ENCODE measurements around the gene DIP2B. TPM values are rescaled to one million over a fixed set of nuclear protein-coding genes. Genes with fewer than 3 reads are reported as not detected.

DIP2B gene
- total RNA-seq, 1 experiment from 2014 or later, result 20.0 TPM

GRCh38 chr12:50599366-50600095, 94.7 kb downstream of the DIP2B start:
- H3K27ac Mint-ChIP-seq, result no peak overlapping the region; a peak in 1 of 7 replicates
- H3K4me1 Mint-ChIP-seq, result peaks cover 20 to 36% of the 10 kb centered on the region in 2 experiments
- no peaks in the 10 kb centered on the region for H4K20me1 ChIP-seq (ENCODE audit: control insufficient read depth, insufficient read depth, insufficient read length)
- H3K23ac ChIP-seq (ENCODE audit: insufficient read length, low read depth, low read length), result no peak overlapping the region
- no peaks in the 10 kb centered on the region for H3K23me2 ChIP-seq (ENCODE audit: insufficient read length, low read depth, low read length, poor library complexity, severe bottlenecking)
- H3K4me3 Mint-ChIP-seq, result no peak overlapping the region
- H2BK5ac ChIP-seq (ENCODE audit: insufficient read length, low read length), result no peak overlapping the region
- no peak overlapping the region for H3K56ac ChIP-seq (ENCODE audit: insufficient read length, low read depth, low read length)
- peaks cover 3% of the 10 kb centered on the region; the same call in 1 of the 2 replicates for H3K4me1 ChIP-seq (ENCODE audit: insufficient read depth, low read length)
- H3T11ph ChIP-seq (ENCODE audit: low read length), result no peak overlapping the region
- no peak overlapping the region for H2BK20ac ChIP-seq (ENCODE audit: low read depth, low read length, poor library complexity, severe bottlenecking)
- H3K9me3 Mint-ChIP-seq, result peaks cover 0 to 2% of the 10 kb centered on the region in 2 experiments; a peak in 1 of 5 replicates
- no peak overlapping the region for H2BK12ac ChIP-seq (ENCODE audit: insufficient read length, low read depth, low read length)
- H2AFZ ChIP-seq (ENCODE audit: low read length), result no peak overlapping the region
- no peaks in the 10 kb centered on the region for H3K27me3 ChIP-seq (ENCODE audit: insufficient read depth, low read length)
- no peaks in the 10 kb centered on the region; the same call in 1 of the 2 replicates for H3K27me3 Mint-ChIP-seq (ENCODE audit: low read depth)
- H3K36me3 Mint-ChIP-seq (ENCODE audit: insufficient read depth in 1 of 3, low read depth in 3 of 3), result peaks cover 0 to 8% (median 3%) of the 10 kb centered on the region in 3 experiments; a peak in 4 of 7 replicates
- no peak overlapping the region for H3K27ac ChIP-seq (ENCODE audit: insufficient read length, low read depth, low read length)
- DNase-seq, result no peak
- H4K5ac ChIP-seq (ENCODE audit: insufficient read length, low read depth, low read length), result no peak overlapping the region
- H2BK15ac ChIP-seq (ENCODE audit: low read depth, low read length), result no peak overlapping the region
- TF ChIP-seq CTCF (conservative IDR thresholded peaks at IDR 0.05), result no peak
- H3K4ac ChIP-seq (ENCODE audit: low read depth, low read length), result no peak overlapping the region
- WGBS (ENCODE audit: extremely low coverage, insufficient read length, low lambda C conversion rate), result no CpG with 5 or more reads among the region's 7 CpGs
- H4K8ac ChIP-seq (replicated peaks; ENCODE audit: insufficient read length, low read depth, low read length), result no peak overlapping the region
- H3K79me2 ChIP-seq (ENCODE audit: insufficient read depth, low read length), result peaks cover 2% of the 10 kb centered on the region; the same call in 1 of the 2 replicates
- no peaks in the 10 kb centered on the region for H3K9me3 ChIP-seq (ENCODE audit: control insufficient read depth, low read depth, low read length)
- no peak overlapping the region for H3K18ac ChIP-seq (ENCODE audit: insufficient read length, low read depth, low read length)
- no peak overlapping the region for H4K91ac ChIP-seq (ENCODE audit: insufficient read length, low read depth, low read length)
- no peak overlapping the region for H3K14ac ChIP-seq (ENCODE audit: insufficient read depth, low read length)
- no peak overlapping the region for H3K4me2 ChIP-seq (ENCODE audit: insufficient read depth, insufficient read length, low read length)
- H3K79me1 ChIP-seq (ENCODE audit: insufficient read depth, low read depth, low read length, poor library complexity, severe bottlenecking), result no peaks in the 10 kb centered on the region
- H2BK120ac ChIP-seq (ENCODE audit: low read depth, low read length, poor library complexity, severe bottlenecking), result no peak overlapping the region
- H2AK5ac ChIP-seq (ENCODE audit: insufficient read length, low read length), result no peak overlapping the region
- no peak overlapping the region for H3K9ac ChIP-seq (ENCODE audit: extremely low read depth, insufficient read length, low read length)

Data from H9 (cell line).